Activated naive CD4-positive, alpha-beta T cell treated with anti-CD3 and anti-CD28 coated beads, Interleukin-2, amount 50 U/mL, for 72 hours (primary cell): Measurements from ENCODE around the gene RNF41. TPM values are rescaled to one million over a fixed set of nuclear protein-coding genes. Genes with fewer than 3 reads are reported as not detected.
"Not testable (repeated sequence)": the region's sequence is repeated elsewhere in the genome, so short reads cannot be mapped to it uniquely, and the experiment has no call there.

ENCODE experiments used
- ATAC-seq, 2 donors: fragments of 150-1000 bp; cut with Tn5 transposase; 2 replicates each; pipeline ENCODE4 v1.10.0; 2021; ENCODE audit warnings: mild to moderate bottlenecking in 2 of 2, moderate library complexity in 2 of 2
- DNase-seq, 2 donors: peaks; one replicate each; pipeline ENCODE4 v3.0.0; 2021 to 2022; ENCODE audit warnings: low spot score in 2 of 2
- H3K27ac Mint-ChIP-seq, 2 donors: one replicate each; pipeline ENCODE4 v1.8.0; 2022; ENCODE audit warnings: mild to moderate bottlenecking in 2 of 2, mixed read lengths in 2 of 2
- H3K36me3 Mint-ChIP-seq, 2 donors: one replicate each; pipeline ENCODE4 v1.8.0; 2022; ENCODE audit warnings: mixed read lengths in 2 of 2
- H3K9me3 Mint-ChIP-seq, 2 donors: one replicate each; pipeline ENCODE4 v1.8.0; 2022; ENCODE audit warnings: mixed read lengths in 2 of 2
- total RNA-seq, 2 donors: library from RNA; stranded (reverse); gene quantifications; one replicate each; pipeline ENCODE4 v1.2.3, GENCODE V29; 2022

Gene RNF41
- total RNA-seq: 10 to 100 TPM; 33.4 to 39.0 TPM

DNA sequence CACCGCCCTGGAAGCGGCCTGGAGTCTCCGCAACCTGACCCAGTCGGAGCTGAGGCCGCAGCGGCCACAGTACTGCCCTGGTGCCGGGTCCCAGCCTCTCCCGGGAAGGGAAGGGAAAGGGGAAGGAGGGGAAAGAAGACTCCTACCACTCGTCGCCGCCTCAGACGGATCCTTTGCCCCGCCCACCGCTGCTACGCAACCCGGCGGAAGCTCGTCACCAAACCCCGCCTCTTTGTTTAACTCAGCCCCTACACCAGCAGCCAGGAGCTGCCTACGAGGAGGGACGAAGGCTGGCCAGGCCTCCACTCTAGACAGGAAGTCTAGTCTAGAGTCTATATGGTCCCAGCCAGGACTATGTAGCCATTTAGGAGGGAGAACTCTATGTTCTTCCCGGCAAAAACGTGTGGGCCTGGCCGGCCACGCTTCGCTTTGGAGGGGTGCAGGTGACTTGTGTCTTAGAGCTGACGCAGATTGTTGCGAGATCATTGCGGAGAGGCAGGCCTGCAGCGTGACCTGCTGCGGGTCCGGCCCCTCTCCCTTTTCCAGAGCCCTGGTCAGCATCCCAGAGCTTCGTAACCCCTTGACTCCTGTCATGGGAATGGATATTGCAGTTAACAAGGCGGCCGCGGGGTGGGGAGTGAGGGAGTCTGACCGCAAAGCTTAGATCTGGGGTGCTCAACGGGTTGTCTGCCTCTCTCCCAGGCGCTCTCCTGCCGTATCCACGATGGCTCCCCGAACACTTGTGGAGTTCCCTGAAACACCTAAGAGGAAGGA, at the start of gene RNF41:
RNF41 (minus strand) TSS at position 166 of the 774 bp plus-strand sequence. CDS start 7,875 bp downstream, outside the sequence.
- Mint-ChIP-seq H3K9me3 (no peaks in the 10 kb centered on the region), H3K27ac (peak within 1 kb of the TSS; percentile 96 to 97), H3K36me3 (peaks cover 12 to 13% of the 10 kb centered on the region in 2 donors)
- peak; percentile 91 to 93 for DNase-seq
- peak; percentile 86 to 88 for ATAC-seq

DNA sequence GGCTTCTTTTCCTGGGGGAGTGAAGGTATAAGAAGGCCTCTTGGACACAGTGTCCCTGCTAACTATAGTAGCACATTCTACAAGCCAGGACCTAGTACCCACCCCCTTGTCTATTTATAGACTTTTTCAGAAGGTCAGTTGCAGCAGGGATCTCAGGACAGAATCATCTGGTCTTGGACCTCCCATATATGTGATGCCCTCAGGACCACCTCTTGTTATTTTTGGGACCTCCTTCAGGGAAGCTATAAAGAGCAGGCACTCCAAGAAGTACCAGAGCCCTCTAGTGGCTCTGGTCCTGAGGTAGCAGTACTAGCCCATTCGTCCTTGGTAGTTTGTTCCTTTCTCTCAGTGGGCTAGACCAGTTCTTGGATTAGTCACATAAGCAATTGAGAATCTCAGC, 49.3 kb upstream of the RNF41 start:
- peak overlapping the region; percentile 12 to 29 for H3K27ac Mint-ChIP-seq
- H3K36me3 Mint-ChIP-seq: peaks cover 4 to 18% of the 10 kb centered on the region in 2 donors
- no peaks in the 10 kb centered on the region for H3K9me3 Mint-ChIP-seq
- no peak for DNase-seq
- ATAC-seq: no peak

- peak overlapping the region; percentile 7 to 79 for H3K27ac Mint-ChIP-seq
- ATAC-seq: no peak
These were observed 45.8 kb upstream of the RNF41 start for GRCh38 chr12:56267443-56268071.

GRCh38 chr12:56266693-56267442, 45.1 kb upstream of the RNF41 start, which contains the start of gene COQ10A:
TSS of gene COQ10A (plus strand) at chr12:56266942. CDS start at chr12:56267119, 177 bp downstream.
- Mint-ChIP-seq H3K36me3 (no peaks in the 10 kb centered on the region), H3K27ac (peak within 1 kb of the TSS; percentile 79 to 95), H3K9me3 (no peaks in the 10 kb centered on the region)
- peak; percentile 84 to 85 for DNase-seq
- ATAC-seq: peak; percentile 88 to 93

More at GRCh38 chr12:56267443-56268071, 45.8 kb upstream of the RNF41 start:
- Mint-ChIP-seq H3K9me3 (no peaks in the 10 kb centered on the region), H3K36me3 (no peaks in the 10 kb centered on the region)
- no peak for DNase-seq

GRCh38 chr12:56266068-56266692, 44.5 kb upstream of the RNF41 start:
- H3K27ac Mint-ChIP-seq: peak overlapping the region; percentile 79 to 95
- ATAC-seq, H3K9me3 Mint-ChIP-seq, DNase-seq, H3K36me3 Mint-ChIP-seq: not testable (repeated sequence)

GRCh38 chr12:56262955-56263354, 41.2 kb upstream of the RNF41 start:
- H3K27ac Mint-ChIP-seq, H3K36me3 Mint-ChIP-seq, DNase-seq, H3K9me3 Mint-ChIP-seq, ATAC-seq: not testable (repeated sequence)

GRCh38 chr12:56261503-56262232, 39.9 kb upstream of the RNF41 start:
- Mint-ChIP-seq H3K27ac (peak overlapping the region in 1 of 2 donors; percentile 56), H3K9me3 (no peaks in the 10 kb centered on the region), H3K36me3 (no peaks in the 10 kb centered on the region)
- DNase-seq (no peak), ATAC-seq (no peak)

DNA sequence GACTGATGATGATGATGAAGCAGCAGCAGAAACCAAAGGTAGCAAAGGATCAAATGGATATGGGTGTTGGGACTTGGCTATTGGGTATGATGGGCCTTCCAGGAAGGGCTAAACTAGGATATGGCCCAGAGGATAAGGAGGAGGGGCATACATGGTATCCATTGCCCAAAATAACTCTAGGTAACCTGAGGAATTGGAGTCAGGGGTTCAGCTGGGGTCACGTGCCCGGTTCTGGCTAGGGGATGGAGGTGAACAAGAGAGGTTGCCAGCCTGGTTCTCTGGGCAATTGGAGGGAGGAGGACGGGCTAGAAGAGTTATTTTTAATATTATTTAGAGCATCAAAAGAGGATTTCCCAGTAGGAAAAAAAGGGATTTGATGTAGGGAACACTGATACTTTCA, 39.2 kb upstream of the RNF41 start:
- no peak overlapping the region for H3K27ac Mint-ChIP-seq
- DNase-seq (no peak), ATAC-seq (no peak)
- peaks cover 0 to 6% of the 10 kb centered on the region in 2 donors for H3K36me3 Mint-ChIP-seq
- no peaks in the 10 kb centered on the region for H3K9me3 Mint-ChIP-seq

DNA sequence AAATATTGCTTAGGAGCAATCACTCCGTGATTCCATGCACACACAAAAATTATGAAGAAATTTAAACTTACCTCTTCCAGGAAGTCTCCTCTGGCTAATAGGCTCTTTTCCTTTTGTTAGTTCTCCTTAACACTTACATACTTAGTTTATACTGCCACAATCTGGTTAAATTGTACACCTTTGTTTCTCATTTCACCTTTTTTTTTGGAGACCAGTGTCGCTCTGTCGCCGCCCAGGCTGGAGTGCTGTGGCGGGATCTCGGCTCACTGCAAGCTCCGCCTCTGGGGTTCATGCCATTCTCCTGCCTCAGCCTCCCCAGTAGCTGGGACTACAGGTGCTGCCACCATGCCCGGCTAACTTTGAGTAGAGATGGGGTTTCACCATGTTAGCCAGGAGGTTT, 38.7 kb upstream of the RNF41 start:
- Mint-ChIP-seq H3K9me3 (no peaks in the 10 kb centered on the region), H3K36me3 (peaks cover 0 to 7% of the 10 kb centered on the region in 2 donors), H3K27ac (no peak overlapping the region)
- ATAC-seq (no peak), DNase-seq (no peak)

GRCh38 chr12:56258820-56259183, 37.1 kb upstream of the RNF41 start:
- H3K9me3 Mint-ChIP-seq: no peaks in the 10 kb centered on the region
- ATAC-seq (no peak), DNase-seq (no peak)
- peak overlapping the region; percentile 88 for H3K27ac Mint-ChIP-seq
- peaks cover 0 to 7% of the 10 kb centered on the region in 2 donors for H3K36me3 Mint-ChIP-seq

- H3K36me3 Mint-ChIP-seq: peaks cover 0 to 9% of the 10 kb centered on the region in 2 donors
- no peaks in the 10 kb centered on the region for H3K9me3 Mint-ChIP-seq
- peak; percentile 95 to 98 for ATAC-seq
- DNase-seq: peak; percentile 87 to 89
- H3K27ac Mint-ChIP-seq: peak within 1 kb of the TSS; percentile 88
These were observed 36.5 kb upstream of the RNF41 start, which contains the start of gene ANKRD52 for GRCh38 chr12:56258068-56258819. TSS of gene ANKRD52 (minus strand) at chr12:56258384. CDS start at chr12:56258269, 115 bp downstream.

- Mint-ChIP-seq H3K27ac (peak overlapping the region; percentile 66 to 86), H3K9me3 (no peaks in the 10 kb centered on the region), H3K36me3 (peaks cover 0 to 12% of the 10 kb centered on the region in 2 donors)
- peak in 1 of 2 donors; percentile 20 for ATAC-seq
- DNase-seq: no peak
These were observed 35.9 kb upstream of the RNF41 start for GRCh38 chr12:56257491-56258067.

- Mint-ChIP-seq H3K27ac (peak overlapping the region; percentile 66 to 86), H3K36me3 (peaks cover 0 to 12% of the 10 kb centered on the region in 2 donors), H3K9me3 (no peaks in the 10 kb centered on the region)
- DNase-seq (no peak), ATAC-seq (no peak)
These were observed 35.3 kb upstream of the RNF41 start for GRCh38 chr12:56257071-56257470.

GRCh38 chr12:56256326-56256960, 34.7 kb upstream of the RNF41 start:
- ATAC-seq (no peak), DNase-seq (no peak)
- Mint-ChIP-seq H3K36me3 (peaks cover 0 to 12% of the 10 kb centered on the region in 2 donors), H3K27ac (peak overlapping the region; percentile 66 to 75), H3K9me3 (no peaks in the 10 kb centered on the region)
